ENCODE measurements around the gene WDFY2.
"Not testable (repeated sequence)": the region's sequence is repeated elsewhere in the genome, so short reads cannot be mapped to it uniquely, and the experiment has no call there.

WDFY2 gene

GRCh38 chr13:51638216-51638871, 54.1 kb downstream of the WDFY2 start:
- H3K79me2 ChIP-seq (ENCODE audit: low read length): peaks cover 29% of the 10 kb centered on the region
- no peak overlapping the region for H3K27ac ChIP-seq (ENCODE audit: low read length)
- no peaks in the 10 kb centered on the region for H3K27me3 ChIP-seq (ENCODE audit: low read depth, low read length)
- H3K4me2 ChIP-seq (ENCODE audit: low read length): no peak overlapping the region
- no peaks in the 10 kb centered on the region for H3K36me3 ChIP-seq (replicated peaks; ENCODE audit: low read depth, low read length)
- TF ChIP-seq EZH2phosphoT487 (IDR thresholded peaks at IDR 0.05; ENCODE audit: low read depth) (no peak), CTCF (IDR thresholded peaks at IDR 0.05; ENCODE audit: low read depth, low read length) (no peak)
- peaks cover 22% of the 10 kb centered on the region for H3K4me1 ChIP-seq (ENCODE audit: low read length)
- H3K9me3 ChIP-seq (ENCODE audit: insufficient read depth, low read length): no peaks in the 10 kb centered on the region
- no peak overlapping the region for H2AFZ ChIP-seq (ENCODE audit: low read depth, low read length)
- H3K4me3 ChIP-seq (ENCODE audit: low read length): no peak overlapping the region
- H3K9ac ChIP-seq (ENCODE audit: low read length): no peak overlapping the region
- no peaks in the 10 kb centered on the region for H4K20me1 ChIP-seq (ENCODE audit: insufficient read depth, low read length)

- no peak overlapping the region for H3K27ac ChIP-seq (ENCODE audit: low read length)
- no peaks in the 10 kb centered on the region for H3K27me3 ChIP-seq (ENCODE audit: low read depth, low read length)
- no peak overlapping the region for H3K9ac ChIP-seq (ENCODE audit: low read length)
- no peak overlapping the region for H3K4me2 ChIP-seq (ENCODE audit: low read length)
- TF ChIP-seq EZH2phosphoT487 (IDR thresholded peaks at IDR 0.05; ENCODE audit: low read depth) (no peak), CTCF (IDR thresholded peaks at IDR 0.05; ENCODE audit: low read depth, low read length) (no peak)
- H3K9me3 ChIP-seq (ENCODE audit: insufficient read depth, low read length): no peaks in the 10 kb centered on the region
- no peaks in the 10 kb centered on the region for H3K36me3 ChIP-seq (replicated peaks; ENCODE audit: low read depth, low read length)
- peaks cover 25% of the 10 kb centered on the region for H3K4me1 ChIP-seq (ENCODE audit: low read length)
- H3K4me3 ChIP-seq (ENCODE audit: low read length): no peak overlapping the region
- H4K20me1 ChIP-seq (ENCODE audit: insufficient read depth, low read length): no peaks in the 10 kb centered on the region
- H2AFZ ChIP-seq (ENCODE audit: low read depth, low read length): no peak overlapping the region
- H3K79me2 ChIP-seq (ENCODE audit: low read length): peaks cover 21% of the 10 kb centered on the region
Measured at GRCh38 chr13:51639171-51639570, 54.9 kb downstream of the WDFY2 start.

GRCh38 chr13:51640696-51641095, 56.4 kb downstream of the WDFY2 start:
- H3K9ac ChIP-seq (ENCODE audit: low read length); H3K4me3 ChIP-seq (ENCODE audit: low read length): not testable (repeated sequence)

GRCh38 chr13:51643105-51643881, 59.0 kb downstream of the WDFY2 start:
- Histone ChIP-seq H3K9ac (ENCODE audit: low read length) (no peak overlapping the region), H3K27me3 (ENCODE audit: low read depth, low read length) (no peaks in the 10 kb centered on the region), H4K20me1 (ENCODE audit: insufficient read depth, low read length) (no peaks in the 10 kb centered on the region), H3K9me3 (ENCODE audit: insufficient read depth, low read length) (no peaks in the 10 kb centered on the region), H3K79me2 (ENCODE audit: low read length) (no peaks in the 10 kb centered on the region; the same call in 1 of the 2 replicates), H3K27ac (ENCODE audit: low read length) (no peak overlapping the region), H3K4me2 (ENCODE audit: low read length) (no peak overlapping the region), H2AFZ (ENCODE audit: low read depth, low read length) (no peak overlapping the region), H3K36me3 (replicated peaks; ENCODE audit: low read depth, low read length) (no peaks in the 10 kb centered on the region), H3K4me1 (ENCODE audit: low read length) (peaks cover 23% of the 10 kb centered on the region), H3K4me3 (ENCODE audit: low read length) (no peak overlapping the region)
- TF ChIP-seq CTCF (IDR thresholded peaks at IDR 0.05; ENCODE audit: low read depth, low read length): no peak

More at GRCh38 chr13:51640696-51641095, 56.4 kb downstream of the WDFY2 start:
- Histone ChIP-seq H3K4me1 (ENCODE audit: low read length) (peaks cover 26% of the 10 kb centered on the region), H3K79me2 (ENCODE audit: low read length) (peaks cover 13% of the 10 kb centered on the region)
- not testable (repeated sequence) for H3K36me3 ChIP-seq (replicated peaks; ENCODE audit: low read depth, low read length); H3K27me3 ChIP-seq (ENCODE audit: low read depth, low read length); H3K27ac ChIP-seq (ENCODE audit: low read length); H3K4me2 ChIP-seq (ENCODE audit: low read length); H3K9me3 ChIP-seq (ENCODE audit: insufficient read depth, low read length); H4K20me1 ChIP-seq (ENCODE audit: insufficient read depth, low read length); H2AFZ ChIP-seq (ENCODE audit: low read depth, low read length)
